GM23248 (cell line): ENCODE measurements around the gene XPO6.

Experiments used
- EZH2 ChIP-seq: fragments of 200-600 bp; sonication (generic); IDR thresholded peaks from 2 replicates; pipeline ENCODE4 v1.6.1; 2018; ENCODE audit warnings: antibody characterized with exemption, mild to moderate bottlenecking; ENCODE audit not compliant: insufficient read depth, poor library complexity, severe bottlenecking
- EZH2phosphoT487 ChIP-seq: fragments of 200-600 bp; sonication (generic); IDR thresholded peaks from 2 replicates; pipeline ENCODE4 v1.6.1; 2018; ENCODE audit warnings: antibody characterized with exemption, moderate library complexity, mild to moderate bottlenecking, low read depth; ENCODE audit not compliant: insufficient read depth

- no peak for TF ChIP-seq EZH2phosphoT487
- TF ChIP-seq EZH2, result no peak
Measured at GRCh38 chr16:28062847-28063521, 148.8 kb downstream of the XPO6 start.
